Activated T-helper 1 cell treated with Interleukin-2 at 50 U/mL for 16 hours (primary cell): ENCODE measurements around the gene KCNJ12.
"Not testable (repeated sequence)": the region's sequence is repeated elsewhere in the genome, so short reads cannot be mapped to it uniquely, and the experiment has no call there.

ENCODE experiments used
- DNase-seq: peaks from one replicate; pipeline ENCODE4 v3.0.0-alpha.2; 2020; ENCODE audit warnings: low read depth

Gene KCNJ12

DNA sequence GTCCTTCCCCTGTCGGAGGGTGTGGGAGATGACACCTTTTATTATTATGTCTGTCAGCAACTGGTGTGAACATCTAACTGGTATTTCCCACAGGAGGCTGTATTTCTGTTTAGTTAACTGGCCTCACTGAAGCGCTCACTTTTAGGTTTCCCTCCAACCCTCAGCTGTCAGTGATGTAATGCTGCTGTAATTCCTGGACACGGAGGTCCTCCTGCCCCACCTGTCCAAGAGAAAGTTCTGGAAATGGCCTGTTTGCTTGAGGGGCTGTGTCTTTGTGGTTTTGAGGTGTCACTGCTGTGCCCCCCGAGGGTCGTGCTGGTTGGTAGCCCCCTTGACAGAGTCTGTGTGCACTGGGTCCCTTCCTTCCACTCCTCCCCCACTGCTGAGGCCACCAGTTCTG lies 11.5 kb downstream of the KCNJ12 start:
- no peak for DNase-seq

DNA sequence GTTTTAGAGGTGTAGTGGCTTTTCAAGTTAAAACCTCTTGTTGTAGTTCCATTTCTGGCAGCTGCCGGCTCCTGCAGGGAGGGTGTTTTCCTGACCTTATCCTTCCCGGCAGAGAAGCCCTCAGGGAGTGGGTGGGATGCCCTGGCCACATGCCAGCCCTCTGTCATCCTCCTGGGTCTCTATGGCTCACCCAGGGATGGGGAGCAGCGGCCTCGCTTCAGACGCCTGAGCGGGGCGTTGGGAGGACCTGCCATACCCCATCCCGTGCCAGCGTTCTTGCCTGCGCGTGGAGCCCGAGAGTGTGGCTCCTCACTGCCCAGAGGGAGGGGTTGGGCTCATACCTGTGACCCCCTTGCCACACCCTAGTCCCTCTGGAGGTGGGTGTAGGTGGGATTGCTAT lies 11.9 kb downstream of the KCNJ12 start:
- no peak for DNase-seq

DNA sequence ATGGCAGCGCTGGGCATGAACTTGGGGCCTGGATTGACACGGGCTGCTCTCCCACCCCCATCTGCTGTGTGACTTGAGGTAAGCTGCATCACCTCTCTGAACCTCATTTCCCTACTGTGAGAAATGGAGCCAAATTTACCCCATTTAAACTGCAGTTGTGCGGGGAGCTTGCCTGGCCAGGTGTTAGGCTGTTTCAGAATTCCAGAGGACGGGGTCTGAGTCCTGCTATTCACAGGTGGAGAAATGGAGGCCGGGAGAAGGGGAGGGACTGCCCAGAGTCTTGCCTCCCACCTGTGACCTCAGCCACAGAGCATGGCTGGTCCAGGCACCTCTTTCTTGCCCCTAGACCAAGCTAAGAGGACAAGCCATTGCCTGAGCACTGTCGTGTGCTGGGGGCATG lies 12.8 kb downstream of the KCNJ12 start:
- DNase-seq, result no peak

DNA sequence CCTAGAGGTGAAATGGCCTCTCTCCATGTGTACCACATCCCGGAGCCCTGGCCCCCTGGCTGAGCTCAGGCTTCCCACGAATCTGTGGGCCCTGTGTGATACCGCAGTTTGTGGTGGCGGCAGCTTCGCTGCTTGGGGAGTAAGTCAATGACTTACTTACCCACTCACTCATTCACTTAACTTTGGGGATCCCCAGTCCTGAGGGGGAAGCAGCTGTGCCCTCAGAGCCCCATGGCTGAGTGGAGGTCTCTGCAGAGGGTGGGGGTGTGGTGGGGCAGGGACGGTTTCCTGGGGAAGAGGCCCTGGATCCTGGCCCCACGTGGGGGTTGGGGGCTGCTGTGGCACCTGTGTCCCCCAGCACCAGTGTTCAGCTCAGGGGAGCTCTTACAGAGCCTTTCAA lies 13.2 kb downstream of the KCNJ12 start:
- DNase-seq, result no peak

DNA sequence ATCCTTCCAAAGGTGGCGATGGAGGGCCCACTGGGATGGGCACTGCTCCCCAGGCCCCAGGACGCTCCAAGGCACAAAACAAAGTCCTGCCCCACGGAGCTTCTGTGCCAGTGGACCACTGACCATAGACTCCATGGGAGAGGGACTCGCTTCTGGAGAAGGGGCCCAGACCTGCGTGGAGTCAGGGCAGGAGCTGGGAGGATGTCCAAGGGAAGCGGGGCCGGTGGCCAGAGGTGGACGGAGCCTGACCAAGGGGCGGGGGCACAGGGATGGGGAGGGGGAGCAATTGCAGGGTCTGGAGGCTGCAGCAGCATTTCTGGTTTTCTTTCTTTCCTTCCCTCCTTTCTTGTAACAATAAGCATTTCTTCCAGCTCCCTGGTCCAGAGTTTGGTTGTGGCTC lies 14.1 kb downstream of the KCNJ12 start:
- no peak for DNase-seq

DNA sequence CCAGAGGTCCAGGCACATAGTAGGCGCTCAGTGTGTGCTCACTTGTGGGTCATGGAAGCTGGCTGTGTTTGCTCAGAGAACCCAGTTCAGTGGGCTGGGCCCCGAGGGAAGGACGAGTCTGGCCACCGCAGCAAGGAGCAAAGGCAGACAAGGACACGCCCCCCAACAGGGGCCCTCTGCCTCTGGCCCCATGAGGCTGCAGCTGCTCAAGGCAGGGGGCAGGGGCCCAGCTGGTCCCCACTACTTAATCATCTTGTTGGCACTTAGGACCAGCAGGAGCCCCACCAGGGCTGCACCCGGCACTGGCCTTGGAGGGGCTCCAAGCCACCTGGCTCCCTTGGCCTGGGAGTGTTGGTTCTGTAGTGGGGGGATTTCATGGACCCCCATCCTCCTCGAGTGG lies 16.1 kb downstream of the KCNJ12 start:
- no peak for DNase-seq

DNA sequence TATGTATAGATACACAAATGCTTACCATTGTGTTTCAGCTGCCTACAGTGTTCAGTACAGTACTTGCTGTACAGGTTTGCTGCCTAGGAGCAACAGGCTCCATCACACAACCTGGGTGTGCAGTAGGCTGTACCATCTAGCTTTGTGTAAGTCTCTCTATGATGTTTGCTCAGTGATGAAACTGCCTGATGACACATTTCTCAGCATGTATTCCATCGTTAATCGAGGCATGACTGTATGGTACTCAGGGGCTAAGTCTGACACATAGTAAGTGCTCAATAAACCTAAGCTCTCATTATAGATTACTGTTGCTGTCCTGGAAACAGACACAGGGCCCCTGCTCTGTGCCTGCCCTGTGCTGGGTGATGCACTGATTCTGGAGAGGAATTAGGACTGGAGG lies 18.1 kb downstream of the KCNJ12 start:
- DNase-seq, result no peak

DNA sequence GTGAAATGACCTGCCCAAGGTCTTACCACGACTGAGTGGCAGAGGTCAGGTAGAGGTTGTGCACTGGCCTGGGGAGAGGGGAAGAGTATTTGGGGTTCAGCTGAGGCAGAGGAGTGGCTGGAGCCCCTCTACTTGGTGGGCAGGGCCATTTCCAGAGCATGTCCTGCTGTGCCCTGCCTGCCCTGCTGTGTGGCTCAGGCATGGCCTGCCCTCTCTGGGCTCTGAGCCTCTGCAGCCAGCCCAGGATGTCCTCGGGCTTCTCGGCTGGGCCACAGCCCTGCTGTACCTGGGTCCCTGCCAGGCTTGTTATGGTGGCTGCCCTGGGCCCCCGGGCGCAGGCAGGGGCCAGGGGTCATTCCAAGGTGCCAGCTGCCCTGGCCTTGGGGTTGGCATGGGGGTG lies 19.6 kb downstream of the KCNJ12 start:
- DNase-seq, result no peak

DNA sequence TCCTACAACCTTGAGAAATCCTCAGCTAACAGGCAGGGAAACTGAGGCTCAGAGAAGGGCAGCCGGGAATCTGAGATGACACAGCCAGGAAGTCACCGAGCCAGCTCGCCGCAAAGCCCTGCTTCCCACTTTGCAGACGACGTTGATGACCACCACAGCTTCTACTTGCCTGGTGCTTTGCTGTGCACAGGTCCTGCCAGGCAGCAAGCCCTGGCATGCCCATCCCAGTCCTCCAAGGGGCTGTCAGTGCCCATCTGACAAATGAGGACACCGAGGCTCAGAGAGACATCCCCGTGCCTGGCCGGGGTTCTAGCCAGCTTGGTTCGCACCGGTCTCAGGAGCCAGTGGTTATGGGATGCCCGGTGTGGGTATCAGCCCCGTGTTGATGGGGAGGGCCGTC lies 20.1 kb downstream of the KCNJ12 start:
- no peak for DNase-seq

DNA sequence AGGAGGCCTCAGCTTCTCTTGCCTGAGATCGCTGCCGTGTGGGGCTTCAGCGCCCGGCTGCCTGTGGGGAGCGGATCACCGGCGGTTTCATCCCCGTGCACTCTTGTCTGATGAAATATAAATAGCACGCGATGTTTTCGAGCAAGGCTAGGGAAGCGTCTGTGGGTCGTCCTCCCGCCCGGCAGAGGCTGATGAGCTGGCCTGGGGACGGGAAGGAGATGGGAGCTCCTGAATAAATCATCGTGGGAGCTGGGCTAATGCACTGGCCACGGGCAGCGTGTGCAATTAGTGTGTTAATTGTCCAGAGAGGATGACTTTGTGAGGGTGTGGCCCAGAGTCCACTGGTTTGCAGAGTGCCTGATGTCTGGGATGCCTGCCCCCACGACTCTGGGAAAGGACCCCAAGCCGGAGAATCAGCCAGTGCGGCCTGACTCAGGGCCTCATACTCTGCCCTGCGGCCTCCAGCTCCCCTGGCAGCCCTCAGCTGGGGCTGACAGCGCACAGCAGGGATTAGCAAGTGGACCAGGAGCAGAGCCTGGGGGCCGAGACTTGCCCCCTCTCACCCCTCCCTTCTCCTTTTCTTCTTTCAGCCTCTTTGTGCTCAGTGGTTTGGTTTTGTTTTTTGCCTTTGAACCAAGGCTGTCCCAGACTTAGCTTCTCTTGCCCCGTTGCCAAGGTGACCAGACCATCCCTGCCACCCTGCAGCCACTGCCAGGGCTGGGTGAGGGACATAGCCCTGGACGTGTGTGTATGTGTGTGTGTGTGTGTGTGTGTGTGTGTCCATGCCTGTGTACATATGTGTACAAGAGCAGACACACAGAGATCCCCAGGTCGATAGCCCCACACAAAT lies 21.4 kb downstream of the KCNJ12 start:
- no peak for DNase-seq

DNA sequence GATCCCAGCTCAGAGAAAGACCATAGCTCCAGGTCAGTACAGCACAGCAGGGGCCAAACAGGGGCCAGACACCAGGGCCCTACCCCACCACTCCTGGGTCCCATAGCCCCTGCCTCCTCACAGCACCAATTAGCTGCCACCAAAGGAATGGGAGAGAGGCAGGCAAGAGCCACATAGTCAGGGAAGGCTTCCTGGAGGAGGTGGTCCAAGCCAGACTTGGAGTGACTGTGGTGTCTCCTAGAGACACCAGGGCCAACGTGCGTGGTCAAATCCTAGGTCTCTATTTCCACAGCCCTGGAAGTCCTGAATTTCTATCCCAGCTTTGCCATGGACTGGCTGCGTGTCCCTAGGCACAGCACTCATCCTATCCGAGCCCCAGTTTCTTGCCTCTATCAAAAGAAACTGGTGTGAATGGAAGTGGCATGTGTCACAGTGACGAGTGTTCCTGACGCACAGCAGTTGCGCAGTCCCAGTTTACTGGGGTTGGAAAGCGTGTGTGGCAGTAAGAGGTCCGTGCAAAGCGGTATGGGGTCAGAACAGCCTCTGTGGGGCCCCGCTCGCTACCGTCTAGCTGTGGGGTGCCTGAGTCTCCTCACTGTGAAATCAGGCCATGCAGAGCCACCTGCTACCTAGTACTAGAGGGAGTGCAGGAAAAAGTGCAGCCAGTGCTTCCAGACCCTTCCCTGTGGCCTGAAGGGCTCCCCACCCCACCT lies 23.5 kb downstream of the KCNJ12 start:
- no peak for DNase-seq

DNA sequence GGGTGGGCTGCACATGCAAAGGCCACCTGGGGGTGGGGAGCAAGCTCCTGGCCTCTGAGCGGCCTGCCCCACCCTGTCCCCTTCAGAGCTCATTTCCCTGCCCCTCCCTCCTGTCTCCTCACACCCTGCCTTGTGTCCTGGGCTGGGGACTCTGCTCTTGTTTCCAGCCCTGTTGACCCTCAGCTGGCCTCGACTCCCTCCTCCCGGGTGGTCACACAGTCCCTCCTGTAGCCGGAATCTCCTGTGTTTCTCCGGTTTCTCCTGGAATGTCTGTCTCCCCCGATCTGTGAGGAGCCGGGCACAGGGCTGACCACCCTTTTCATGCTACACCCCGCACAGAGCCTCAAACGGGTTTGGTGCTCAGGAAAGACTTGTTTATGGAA lies 24.0 kb downstream of the KCNJ12 start:
- not testable (repeated sequence) for DNase-seq

DNA sequence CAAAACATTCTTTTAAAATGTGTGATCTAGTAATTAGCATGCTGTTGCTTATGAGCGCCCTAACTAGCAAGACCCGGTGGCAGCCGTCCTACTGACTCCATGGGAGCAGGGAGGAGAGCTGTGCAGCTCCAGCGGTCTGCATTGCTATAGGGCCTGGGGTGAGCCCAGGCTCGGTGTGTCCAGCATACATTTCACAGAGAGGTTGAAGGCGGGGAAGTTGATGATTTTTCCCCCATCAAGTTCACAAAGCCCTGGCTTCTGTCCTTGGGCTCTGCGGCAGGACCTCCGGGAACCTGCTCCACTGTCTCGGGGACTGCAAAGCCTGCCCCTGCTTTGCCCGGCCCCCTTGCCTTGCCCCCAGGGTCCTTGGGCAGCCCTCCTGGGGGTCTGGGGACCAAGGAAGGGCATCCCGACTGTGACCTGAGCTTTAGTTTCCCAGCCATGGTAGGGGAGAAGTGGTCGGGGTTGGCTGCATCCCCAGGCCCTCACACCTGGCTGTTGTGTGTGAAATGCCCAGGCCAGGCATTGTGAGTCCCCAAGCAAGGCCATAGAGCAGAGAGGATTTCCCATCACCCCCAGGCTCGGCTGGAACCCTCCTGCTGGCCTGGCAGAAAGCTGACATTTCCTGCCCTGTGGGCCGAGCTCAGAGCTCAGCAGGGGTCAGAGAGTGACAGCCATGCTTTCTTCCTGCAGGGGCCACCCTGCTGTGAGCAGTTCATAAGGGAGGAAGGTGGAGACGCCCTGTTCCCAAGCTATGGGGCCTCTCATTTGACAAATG lies 24.8 kb downstream of the KCNJ12 start:
- no peak for DNase-seq

DNA sequence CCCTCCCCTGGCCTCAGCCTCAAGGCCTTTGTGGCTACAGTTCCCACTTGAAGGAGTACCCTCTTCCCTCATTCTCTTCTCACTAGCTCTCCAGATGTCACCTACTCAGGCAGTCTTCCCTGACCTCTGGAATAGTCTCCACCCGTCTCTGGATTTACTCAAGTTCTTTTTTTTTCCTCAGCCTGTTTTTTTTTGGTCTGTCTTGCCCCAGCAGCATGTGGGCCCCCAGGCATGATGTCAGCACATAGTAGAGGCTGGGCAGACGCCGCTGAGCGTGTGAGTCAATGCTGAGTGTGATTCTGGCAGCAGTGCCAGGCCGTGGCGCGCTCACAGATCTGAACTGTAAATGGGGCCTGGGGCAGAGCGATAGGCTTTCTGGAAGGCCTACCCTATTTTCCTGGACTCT lies 26.0 kb downstream of the KCNJ12 start:
- not testable (repeated sequence) for DNase-seq

DNA sequence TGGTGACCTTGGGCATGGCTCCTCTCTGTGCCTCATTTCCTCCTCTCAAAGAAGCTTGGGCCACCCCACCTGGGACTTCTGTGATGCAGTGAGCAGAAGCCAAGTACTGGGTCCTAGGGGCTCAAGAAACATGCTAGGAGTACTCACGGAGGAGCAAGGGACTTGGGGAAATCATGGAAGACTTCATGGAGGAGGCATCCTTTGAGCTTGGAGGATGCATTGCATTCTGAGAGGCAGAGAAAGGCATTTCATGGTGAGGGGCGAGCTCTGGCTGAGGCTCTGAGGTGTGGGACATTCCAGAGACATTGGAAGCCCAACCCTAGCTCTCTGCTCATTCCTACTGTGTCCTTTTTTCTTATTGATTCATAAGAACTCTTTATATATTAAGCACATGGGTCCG lies 26.8 kb downstream of the KCNJ12 start:
- not testable (repeated sequence) for DNase-seq

DNA sequence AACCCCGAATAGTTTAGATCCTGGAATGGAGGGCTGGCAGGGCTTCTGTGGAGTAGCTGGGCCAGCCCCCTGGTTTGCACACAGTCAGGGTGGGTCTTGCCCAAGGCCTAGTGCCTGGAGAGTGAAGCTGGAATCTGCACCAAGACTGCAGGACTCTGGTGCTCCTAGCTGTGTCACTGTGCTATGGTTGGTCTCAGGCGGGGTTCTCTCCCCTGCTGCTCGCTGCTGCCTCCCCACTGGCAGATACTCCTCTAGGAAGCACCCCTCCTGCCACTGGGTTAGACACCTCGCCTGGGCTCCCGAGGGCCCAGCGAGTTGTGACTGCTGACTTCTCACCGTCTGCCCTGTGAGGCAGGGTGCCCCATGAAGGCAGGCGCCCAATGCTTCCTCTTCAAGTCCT lies 27.9 kb downstream of the KCNJ12 start:
- not testable (repeated sequence) for DNase-seq

DNA sequence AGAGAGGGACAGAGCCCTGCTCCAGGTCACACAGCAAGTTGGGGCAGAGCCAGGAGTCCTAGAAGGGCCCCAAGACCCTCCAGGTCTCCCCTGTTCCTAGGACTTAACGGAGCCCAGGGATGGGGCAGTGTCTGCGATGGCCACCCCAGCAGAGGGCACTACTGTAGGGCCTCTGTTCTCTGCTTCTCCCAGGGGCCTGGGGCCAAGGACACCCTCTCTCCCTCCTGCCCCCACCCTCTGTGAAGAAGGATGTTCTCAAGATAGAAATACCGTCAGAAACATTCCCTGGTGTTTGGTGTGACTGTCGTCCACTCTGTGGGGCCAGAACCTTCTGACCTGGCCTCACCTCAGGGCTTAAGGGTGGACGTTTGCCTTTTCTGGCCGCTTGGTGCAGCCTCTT lies 28.4 kb downstream of the KCNJ12 start:
- DNase-seq, result not testable (repeated sequence)

DNA sequence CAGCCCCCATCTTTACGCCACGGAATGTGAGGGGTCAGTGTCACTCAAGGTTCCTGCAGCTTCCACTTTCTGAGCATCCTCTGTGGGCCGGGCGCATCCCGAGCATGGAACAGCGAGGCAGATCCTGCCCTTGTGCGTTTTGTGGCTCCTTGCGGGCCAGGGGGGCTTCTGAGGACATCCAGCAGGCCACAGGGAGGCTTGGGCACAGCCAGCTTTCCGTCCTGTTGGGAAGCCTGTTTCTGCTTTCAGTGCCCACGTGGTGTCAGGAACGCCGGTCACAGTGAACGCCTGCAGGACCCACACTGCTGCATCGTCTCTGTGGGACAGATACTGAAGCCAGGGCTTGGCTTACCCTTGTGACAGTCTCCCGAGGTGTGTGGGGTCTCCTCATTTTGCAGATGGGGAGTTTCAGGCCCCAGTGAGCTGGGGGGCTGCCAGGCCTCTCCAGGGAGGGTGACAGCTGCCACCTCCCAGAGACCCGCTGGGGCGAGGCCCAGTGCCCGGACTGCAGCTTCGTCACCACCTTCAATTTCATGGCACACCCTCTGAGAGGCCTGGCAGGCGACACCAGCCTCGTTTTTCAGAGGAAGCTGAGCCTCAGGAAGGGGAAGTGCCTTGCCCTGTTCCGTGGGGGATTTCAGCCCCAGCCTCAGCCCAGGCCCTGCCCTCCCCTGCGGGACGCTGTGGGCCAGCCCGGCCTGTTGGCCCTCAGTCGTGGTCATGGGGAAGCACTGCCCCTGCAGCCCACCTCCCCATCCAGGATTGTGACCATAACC lies 29.0 kb downstream of the KCNJ12 start:
- DNase-seq, result not testable (repeated sequence)

DNA sequence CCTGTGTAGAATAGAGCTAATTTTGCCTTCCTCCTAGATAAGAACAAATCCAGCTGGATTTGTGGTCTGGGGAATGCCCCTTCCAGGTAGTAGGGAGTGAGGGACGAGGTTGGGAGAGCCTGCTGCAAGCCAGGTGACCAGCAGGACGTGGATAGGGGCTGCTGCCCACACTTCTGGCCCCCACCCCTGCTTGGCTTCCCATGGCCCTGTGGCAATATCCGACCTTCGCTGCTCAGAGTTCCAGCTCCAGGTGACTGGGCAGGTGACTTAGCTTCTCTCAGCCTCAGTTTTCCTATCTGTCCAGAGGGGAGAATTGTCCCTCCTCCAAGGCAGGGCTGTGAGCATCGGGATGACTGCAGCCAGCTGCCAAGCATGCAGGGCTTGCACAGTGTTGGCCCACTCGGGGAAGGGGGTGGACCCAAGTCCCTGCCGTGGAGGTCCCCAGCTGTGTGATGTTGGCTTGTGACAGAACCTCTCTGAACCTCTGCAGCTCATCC lies 29.8 kb downstream of the KCNJ12 start:
- DNase-seq, result not testable (repeated sequence)

DNA sequence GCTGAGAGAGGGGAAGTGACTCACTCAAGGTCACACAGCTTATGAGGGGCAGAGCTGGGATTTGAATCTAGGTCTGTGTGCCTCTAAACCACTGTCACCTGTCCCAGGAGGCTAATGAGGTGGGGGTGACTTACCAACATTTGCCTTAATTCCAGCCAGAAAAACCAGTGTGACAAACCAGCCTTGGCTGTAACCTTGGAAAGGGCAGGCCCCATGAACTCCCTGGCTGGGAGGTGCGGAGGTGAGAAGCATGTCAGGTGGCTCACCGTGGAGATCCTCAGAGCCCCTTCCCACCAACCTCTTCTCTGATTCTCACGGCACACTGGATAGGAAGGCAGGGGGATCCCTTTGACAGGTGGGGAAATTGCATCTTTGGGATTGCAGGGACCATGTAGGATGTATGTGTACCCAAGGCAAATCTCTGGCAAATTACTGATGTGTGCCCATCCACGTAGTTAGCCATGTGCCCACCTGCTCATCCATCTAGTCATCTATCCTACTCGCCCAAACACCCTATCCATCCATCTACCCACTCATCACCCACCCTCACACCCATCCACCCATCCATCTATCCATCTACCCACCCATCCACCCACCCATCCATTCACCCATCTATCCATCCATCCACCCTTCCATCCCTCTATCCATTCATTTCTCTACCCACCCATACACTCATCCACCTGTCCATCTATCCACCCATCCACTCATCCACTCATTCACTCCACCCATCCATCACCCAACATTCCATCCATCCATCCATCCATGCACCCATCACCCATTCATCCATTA lies 30.7 kb downstream of the KCNJ12 start:
- DNase-seq, result not testable (repeated sequence)

DNA sequence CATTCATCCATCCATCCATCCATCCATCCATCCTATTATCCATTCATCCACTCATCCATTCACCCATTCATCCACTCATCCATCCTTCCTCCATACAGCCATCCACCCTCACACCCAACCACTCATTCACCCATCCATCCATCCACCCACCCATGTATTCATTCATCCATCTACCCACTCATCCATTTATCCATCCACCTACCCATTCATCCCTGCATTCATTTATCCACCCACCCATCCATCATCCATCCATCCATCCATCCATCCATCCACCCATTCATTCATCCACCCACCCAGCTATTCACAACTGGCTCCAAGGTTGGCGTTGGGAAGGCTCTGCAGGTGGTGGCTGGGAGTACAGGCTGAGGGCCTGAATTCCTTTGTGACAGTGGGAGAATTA lies 31.6 kb downstream of the KCNJ12 start:
- not testable (repeated sequence) for DNase-seq
